HG02588 (cell line): ENCODE measurements around the gene KCNE3.
"Not testable (repeated sequence)": the region's sequence is repeated elsewhere in the genome, so short reads cannot be mapped to it uniquely, and the experiment has no call there.

Experiments used
- ATAC-seq: cut with Tn5 transposase; IDR thresholded peaks from one replicate; pipeline ENCODE4 v1.9.1; 2021; ENCODE audit warnings: mild to moderate bottlenecking, moderate library complexity; ENCODE audit not compliant: unreplicated experiment

The KCNE3 gene

GRCh38 chr11:74444173-74444826 is 23.0 kb downstream of the KCNE3 start:
- no peak for ATAC-seq

GRCh38 chr11:74443071-74443864 is 24.1 kb downstream of the KCNE3 start:
- ATAC-seq, result no peak

DNA sequence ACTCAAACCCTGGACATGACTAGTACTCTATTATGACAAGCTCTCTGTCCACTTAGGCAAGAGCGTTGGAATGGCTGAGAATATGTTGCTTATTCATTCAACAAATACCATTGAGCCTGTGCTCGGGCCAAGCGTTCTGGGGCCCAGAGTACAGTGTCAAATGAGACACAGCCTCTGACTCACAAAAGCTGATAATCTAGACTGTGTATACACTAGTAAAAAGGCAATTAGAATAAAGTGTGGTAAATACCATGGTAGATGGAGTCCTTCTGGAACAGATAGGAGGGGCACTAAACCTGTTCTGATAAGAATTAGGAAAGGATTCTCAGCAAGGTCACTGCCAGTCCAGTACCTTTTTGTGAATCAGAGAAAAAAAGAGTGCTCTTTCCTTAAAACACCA is 24.7 kb downstream of the KCNE3 start:
- no peak for ATAC-seq

DNA sequence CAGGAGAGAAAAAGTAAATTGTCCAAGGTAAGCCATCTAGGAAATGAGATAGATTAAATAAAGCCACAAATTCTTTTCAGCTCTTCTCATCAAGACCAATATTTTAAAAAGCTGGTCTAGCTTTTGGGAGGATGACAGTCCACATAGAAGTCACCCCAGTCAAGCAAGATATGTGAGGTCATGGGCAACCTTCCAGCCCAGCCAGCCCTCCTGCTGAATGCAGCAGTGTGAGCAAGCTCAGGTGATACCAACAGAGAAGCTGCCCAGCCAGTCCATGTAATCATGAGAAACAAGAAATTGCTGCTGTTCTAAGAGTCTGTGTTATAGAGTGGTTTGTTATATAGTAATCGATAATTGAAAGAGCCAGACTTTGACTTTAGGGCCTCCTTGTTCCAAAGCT is 28.7 kb downstream of the KCNE3 start:
- no peak for ATAC-seq

DNA sequence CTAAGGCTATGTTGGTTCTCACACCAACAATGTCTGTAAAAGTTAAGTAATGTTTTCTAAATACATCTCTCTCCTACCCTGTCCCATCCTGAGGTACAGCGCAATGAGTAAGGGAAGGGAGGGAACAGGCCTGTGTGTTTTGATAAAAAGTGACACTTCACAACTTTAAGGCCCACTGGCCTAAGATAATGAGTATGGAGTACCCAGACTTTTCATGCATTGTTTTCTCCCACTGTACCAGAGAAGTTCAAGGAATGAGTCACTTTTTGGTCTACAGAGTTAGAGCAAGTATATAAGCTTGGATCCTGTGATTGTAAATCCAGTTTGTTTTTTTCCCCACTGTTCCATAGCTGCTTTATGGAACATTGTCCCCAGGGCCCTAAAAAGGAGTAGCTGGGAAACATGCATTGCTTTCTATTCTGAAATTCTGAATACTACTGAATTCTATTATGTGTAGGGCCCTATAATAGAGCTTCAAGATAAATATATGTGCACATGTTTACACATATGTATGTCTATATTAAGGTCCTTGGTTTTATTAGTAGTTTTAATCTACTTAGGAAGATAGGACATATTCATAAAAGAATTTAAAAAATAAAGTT is 29.8 kb downstream of the KCNE3 start:
- no peak for ATAC-seq

GRCh38 chr11:74434528-74434927 is 32.8 kb downstream of the KCNE3 start:
- no peak for ATAC-seq

GRCh38 chr11:74429205-74429604 is 38.1 kb downstream of the KCNE3 start:
- no peak for ATAC-seq

DNA sequence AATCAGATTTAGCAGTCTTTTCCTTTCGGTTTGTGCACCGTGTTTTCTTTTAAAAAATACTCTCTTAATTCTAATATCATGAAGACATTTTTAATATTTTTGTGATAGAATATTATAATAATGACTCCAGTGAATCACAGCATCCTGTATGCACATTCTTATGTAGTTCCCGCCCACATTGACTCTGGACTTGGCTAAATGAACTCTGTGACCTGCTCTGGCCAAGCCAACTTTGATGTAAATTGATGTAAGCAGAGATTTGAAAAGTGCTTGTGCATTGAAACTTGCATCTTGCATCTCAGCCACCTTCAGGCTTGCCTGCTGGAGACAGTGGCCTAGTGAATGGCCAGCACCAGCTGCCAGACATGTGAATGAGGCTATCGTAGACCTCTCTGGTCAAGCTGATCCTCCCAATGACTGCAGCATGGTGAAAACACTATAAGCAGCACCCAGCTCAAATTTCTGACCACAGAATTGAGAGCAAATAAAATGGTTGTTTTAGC is 39.9 kb downstream of the KCNE3 start:
- no peak for ATAC-seq

DNA sequence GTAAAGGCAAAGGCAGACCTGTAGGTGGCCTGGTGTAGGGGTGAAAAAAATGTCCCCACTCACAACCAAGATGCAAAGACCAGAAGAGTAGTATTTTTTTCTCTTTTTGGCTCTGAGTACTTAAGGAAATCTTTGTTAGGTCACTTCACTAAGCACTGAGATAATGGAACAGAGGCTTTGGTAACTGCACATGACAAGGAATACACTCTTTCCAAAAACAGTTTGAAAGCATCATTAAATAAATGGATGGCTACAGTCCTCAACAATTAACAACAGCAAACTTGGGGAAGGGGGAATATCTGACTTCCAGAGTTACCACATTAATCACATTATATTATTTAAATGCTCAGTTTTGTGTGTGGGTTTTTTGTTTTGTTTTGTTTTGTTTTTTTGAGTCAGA is 42.2 kb downstream of the KCNE3 start:
- no peak for ATAC-seq

- no peak for ATAC-seq
These were observed 48.8 kb downstream of the KCNE3 start for GRCh38 chr11:74418509-74418895.

DNA sequence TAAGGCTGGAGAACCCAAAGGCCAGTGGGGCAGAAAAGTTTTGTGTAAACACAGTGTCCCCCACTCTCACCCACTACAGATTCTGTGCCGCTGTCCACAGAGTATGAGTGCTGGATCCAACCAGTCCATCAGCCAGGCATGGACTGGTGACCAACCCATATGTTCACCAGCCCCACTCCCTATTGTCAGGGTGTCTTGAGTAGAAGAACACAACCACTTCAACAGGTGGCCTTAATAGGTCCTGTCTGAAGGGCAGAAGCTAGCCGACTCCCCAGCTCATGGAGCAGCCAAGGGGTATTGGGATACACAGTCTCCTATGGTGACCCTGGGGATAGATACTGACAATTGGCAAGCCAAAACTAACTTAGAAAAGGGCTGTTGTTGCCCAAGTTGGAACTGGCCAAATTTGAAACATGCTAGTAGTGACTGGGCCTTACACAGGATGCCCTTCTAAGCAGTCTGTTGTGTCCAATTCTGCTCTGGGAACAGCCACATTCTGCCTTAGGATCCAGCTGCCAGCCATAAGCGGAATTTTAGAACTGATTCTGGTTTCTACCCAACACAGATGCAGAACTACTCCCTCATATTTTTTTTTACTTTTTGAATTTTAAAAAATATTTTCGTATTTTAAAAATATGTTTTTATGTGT is 49.4 kb downstream of the KCNE3 start:
- ATAC-seq, result no peak

GRCh38 chr11:74417379-74417804 is 50.0 kb downstream of the KCNE3 start:
- ATAC-seq, result no peak

DNA sequence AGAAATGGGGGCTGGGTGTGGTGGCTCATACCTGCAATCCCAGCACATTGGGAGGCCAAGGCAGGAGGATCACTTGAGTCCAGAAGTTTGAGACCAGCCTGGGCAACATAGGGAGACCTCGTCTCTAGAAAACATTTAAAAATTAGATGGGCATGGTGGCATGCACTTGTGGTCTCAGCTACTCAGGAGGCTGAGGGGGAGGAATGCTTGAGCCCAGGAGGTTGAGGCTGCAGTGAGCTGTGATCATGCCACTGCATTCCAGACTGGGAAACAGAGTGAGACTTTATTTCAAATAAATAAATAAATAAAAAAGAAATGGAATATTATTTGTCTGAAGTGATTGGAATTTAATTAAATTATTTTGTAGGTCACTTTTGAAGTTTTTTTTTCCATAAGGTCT is 50.4 kb downstream of the KCNE3 start:
- ATAC-seq, result not testable (repeated sequence)

DNA sequence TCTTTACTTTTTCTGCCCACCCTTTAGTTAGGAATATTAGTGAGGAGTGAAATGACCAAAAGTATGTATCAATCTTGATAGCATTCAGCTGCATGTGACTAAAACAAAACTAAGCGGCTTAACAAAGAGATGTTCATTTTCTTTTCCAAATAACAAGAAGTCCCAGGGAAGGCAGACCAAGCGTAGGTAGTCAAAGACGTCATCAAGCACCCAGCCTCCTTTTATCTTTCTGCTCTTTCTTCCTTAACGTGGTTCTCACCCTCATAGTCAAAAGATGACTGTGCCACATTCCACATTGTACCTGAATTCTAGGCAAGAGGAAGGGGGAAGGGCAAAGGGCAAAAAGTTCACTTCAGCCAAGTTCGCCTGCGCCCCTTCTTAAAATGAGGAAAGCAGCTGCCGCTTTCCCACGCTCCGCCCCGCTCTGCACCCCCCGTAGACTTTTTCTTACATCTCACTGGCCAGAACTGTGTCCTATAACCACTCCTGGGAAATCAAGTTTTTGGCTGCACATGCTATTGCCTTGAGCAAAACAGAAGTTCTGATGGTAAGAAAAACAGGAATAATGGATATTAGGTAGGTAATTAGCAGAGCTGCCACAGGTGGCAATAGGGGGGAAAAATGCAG is 54.5 kb downstream of the KCNE3 start:
- no peak for ATAC-seq

DNA sequence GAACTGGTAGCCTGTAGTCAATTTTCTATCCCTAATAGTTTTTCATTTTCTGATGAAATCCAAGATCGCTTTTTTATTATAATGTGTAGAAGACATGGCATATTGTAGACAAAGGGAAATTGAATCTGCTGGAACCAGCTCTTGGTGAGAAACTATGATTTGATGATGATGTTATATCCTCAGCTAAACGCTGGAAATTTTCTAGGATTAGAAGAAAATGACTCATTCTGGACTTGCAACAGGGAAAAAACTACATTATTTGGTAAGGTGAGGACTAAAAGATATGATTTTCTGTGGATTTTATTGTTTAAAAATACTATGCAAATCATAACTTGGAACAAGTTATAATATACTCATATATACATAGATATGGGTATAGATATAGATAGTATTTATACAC is 55.0 kb downstream of the KCNE3 start:
- no peak for ATAC-seq

DNA sequence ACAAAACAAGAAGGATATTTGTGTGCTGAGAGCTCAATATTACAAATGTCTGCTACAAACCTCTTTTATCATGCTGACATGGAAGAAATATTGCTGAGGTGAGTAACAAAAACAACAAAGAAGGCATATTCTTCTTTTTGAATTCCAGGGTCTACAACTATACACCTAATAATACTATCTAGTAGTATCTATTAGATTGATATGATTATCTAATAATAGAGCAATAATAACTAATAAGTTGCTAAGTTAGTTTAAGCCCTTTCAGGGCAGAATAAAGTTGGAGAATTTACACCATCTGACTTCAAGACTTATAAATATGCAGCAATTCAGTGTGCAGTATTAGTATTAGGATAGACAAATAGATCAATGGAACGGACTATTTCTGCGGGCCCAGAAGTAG is 57.7 kb downstream of the KCNE3 start:
- ATAC-seq, result no peak
